Measurements from ENCODE around the gene MEF2B.
A peak's percentile ranks its signal among the peaks of the same experiment; 100 is the strongest.
"Not testable (repeated sequence)": the region's sequence is repeated elsewhere in the genome, so short reads cannot be mapped to it uniquely, and the experiment has no call there.

Gene MEF2B

DNA sequence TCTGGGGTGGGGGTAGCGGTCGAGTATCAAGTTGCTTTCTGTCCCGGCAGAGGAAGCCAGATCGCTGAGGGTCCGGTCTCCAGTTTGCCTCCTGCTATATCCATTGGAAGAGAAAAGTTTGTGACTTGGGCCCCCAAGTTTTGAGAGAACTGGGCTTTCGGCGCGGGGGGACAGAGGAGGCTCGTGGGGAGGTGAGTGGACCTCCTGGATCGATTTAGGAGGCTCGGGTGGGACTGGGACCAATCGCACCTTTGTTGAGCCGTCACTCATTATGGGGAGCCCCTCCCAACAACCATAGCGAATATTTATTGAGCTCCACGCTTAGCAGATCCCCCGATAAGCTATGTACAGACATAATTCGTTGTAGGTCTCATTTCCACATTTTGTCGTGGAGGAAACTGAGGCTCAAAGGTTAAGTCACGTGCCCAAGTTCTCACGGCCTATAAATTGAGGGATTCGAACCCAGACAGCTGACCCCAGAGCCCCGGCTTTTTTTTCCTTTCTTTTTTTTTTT, 22.9 kb upstream of the MEF2B start:
- DNase-seq (ENCODE audit: low spot score) = peak; percentile 72

GRCh38 chr19:19192078-19192882, 22.2 kb upstream of the MEF2B start, which contains the start of the genes BORCS8 and RFXANK:
Gene BORCS8 (minus strand): TSS chr19:19192152. CDS start chr19:19192117, 35 bp downstream.
Gene RFXANK (plus strand): TSS chr19:19192258. CDS start chr19:19193947, 1,689 bp downstream.
- DNase-seq (ENCODE audit: low spot score) = peak; percentile 100

GRCh38 chr19:19191768-19192077, 21.7 kb upstream of the MEF2B start:
- DNase-seq (ENCODE audit: low spot score) = no peak

- no peak for DNase-seq (ENCODE audit: low spot score)
These were observed 16.7 kb upstream of the MEF2B start for GRCh38 chr19:19186742-19187141.

DNA sequence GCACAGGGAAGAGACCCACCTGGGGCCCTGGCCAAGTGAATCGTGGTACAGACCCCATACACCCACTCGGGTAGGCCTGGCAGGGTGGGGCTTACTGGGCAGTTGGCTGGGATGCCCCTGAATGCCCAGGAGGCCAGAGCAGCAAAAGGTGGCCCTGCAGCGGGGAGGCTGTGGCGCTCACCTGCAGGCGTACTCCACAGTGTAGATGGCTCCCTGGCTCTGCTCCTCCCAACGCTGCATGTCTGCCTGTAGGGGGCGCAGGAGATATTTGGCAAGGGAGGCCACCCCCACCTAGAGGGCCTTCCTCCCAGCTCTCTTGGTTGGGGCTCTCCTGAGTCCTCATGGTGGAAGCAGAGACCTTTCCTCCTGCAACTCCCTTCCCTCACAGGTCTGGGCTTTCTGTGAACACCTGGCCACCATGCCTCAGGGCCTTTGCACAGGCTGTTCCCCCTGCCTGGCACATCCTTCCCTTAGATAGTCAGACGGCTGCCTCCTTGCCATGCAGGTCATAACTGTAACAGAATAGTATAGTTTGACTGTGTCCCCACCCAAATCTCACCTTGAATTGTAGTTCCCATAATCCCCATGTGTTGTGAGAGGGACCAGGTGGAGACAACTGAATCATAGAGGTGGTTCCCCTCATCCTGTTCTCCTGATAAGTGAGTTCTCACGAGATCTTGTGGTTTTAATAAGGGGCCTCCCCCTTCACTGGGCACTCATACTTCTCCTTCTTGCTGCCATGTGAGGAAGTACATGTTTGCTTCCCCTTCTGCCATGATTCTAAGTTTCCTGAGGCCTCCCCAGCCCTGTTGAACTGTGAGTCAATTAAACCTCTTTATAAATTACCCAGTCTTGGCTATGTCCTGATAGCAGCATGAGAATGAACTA, 16.0 kb upstream of the MEF2B start:
- peak; percentile 81 for DNase-seq (ENCODE audit: low spot score)

DNA sequence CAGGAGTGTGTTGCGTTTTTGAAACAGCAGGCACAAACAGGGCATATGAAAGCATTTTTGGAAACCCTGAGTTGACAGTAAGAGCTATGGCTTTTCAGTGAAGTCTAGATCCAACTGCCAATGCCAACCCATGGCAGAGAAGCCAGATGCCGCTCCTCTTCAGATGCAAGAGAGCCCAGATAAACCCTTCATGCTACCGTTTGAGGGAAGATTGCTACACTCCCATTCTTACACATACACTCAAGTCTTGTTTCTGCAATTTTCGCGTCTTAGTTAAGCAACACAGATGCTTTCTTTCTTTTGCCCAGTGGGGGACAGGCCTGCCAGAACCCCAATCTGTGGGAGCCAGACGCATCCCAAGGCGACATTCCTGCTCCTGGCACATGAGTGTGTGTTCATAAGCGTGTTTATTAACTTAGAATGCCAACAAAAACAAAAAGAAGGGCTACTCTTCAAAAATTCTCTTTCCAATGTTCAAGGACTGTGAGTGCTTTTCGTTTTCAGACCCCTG, 11.5 kb upstream of the MEF2B start:
- no peak for DNase-seq (ENCODE audit: low spot score)

DNA sequence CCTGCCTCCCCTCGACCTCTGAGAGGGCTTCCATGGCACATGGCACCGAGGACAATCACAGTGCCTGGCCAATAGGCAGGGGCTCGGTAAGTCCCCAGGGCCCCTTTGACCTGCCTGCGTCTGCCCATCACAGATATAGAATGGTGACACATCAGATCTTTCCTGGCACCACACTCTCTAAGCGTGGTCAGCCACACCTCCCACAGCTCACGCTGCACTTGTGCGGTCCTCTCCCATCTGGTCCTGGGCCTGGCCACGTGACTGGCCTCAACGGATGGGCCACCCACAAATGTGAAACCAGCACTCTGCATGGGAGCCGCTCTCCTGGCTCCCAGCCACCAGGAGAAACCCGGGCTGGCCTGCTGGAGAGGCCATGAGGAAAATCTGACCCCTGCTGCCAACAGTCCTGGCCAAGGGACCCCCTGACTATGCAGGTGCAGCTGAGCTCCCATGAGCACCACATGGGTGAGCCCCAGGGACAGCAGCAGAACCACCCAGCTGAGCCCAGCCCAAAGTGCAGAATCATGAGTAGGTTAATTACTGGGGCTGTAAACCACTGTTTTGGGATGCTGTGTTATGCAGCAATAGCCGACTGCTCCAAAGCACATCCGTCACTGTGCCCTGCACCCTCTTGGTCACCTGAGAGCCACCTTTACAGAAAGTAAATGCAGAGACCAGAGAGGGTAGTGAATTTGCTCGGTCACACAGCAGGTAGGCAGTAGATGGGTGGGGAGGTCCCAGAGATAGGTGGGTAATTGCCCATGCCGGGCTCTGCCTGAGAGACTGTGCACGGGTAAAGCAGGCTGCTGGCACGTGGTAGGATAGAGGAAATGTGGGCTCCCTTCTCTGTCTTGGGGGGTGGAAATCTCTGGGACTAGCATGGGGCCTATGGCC, 9.7 kb upstream of the MEF2B start:
- no peak for DNase-seq (ENCODE audit: low spot score)

DNA sequence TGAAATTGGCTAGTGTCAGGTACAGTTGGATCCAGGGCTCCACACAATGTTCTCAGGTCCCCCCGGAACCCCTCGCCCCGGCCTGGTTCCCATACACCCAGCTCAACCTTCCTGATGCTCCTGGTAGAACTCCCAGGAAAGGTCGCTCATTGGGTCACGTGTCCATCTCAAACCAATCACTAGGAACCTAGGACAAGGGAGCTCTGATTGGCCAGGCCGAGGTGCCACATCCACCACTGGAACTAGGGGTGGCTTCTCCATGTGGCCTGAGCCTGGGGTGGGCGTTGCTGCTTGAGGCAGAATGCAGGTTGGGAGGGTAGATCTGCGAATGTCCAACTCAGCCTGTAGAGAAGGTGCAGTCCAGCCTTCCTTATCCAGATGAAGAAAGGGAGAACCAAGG, 6.9 kb upstream of the MEF2B start:
- no peak for DNase-seq (ENCODE audit: low spot score)

- DNase-seq (ENCODE audit: low spot score) = not testable (repeated sequence)
These were observed 3.2 kb upstream of the MEF2B start for GRCh38 chr19:19173243-19173642.

- DNase-seq (ENCODE audit: low spot score) = peak; percentile 80
These were observed 1.9 kb upstream of the MEF2B start for GRCh38 chr19:19171821-19172532.

- peak; percentile 43 for DNase-seq (ENCODE audit: low spot score)
These were observed 1.0 kb upstream of the MEF2B start for GRCh38 chr19:19170873-19171672.

DNA sequence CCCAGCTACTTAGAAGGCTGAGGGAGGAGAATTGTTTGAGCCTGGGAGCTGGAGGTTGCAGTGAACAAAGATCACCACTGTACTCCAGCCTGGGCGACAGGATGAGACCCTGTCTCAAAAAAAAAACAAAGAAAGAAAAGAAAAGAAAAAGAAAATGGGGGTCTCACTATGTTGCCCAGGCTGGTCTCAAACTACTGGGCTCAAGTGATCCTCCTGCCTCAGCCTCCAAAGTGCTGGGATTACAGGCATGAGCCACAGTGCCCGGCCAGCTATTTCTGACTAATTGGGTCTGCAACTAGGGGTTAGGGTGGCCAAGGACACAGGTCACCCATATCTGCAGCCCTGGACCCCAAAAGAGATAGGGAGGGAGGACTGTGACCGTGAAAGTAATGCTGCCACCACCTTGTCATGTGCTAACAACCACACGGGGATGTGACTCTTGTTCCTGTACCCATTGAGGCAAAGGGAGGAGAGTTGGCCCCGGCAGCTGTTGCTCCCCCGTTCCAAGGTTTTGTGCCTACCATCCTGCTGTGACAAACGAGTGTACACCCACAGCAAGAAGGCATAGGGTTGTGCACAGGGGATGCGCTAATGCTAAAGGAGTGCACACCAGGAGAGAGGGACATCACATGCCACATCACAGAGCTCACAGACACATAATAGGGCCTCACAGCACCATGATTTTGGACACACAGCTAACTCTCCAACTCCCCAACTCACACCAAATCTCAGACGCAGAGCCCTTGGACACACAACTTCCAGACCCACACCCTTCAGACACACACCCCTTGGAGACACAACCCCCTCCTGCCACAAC, 619 bp downstream of the MEF2B start:
- peak; percentile 62 for DNase-seq (ENCODE audit: low spot score)

GRCh38 chr19:19167612-19168011, 2.5 kb downstream of the MEF2B start:
- DNase-seq (ENCODE audit: low spot score) = peak; percentile 46

GRCh38 chr19:19165396-19165795, 4.7 kb downstream of the MEF2B start:
- DNase-seq (ENCODE audit: low spot score) = no peak

GRCh38 chr19:19162495-19162894, 7.6 kb downstream of the MEF2B start:
- DNase-seq (ENCODE audit: low spot score) = no peak

- peak; percentile 87 for DNase-seq (ENCODE audit: low spot score)
These were observed 9.5 kb downstream of the MEF2B start for GRCh38 chr19:19160461-19161035.

- DNase-seq (ENCODE audit: low spot score) = no peak
These were observed 10.5 kb downstream of the MEF2B start for GRCh38 chr19:19159534-19159933.

- no peak for DNase-seq (ENCODE audit: low spot score)
These were observed 12.3 kb downstream of the MEF2B start for GRCh38 chr19:19157808-19158207.
